NCI-H774 (cell line): Measurements from ENCODE around the gene ABCD1.
"Not testable (repeated sequence)": the region's sequence is repeated elsewhere in the genome, so short reads cannot be mapped to it uniquely, and the experiment has no call there.

Experiments
- DNase-seq: peaks from one replicate; lab custom pipeline; 2025; lab: John Stamatoyannopoulos, UW

The ABCD1 gene

GRCh38 chrX:153724252-153725038 is at the start of gene ABCD1, which contains the start of gene BCAP31:
Gene ABCD1 (plus strand): TSS chrX:153724856. CDS start chrX:153725267, 411 bp downstream.
Gene BCAP31 (minus strand): TSS chrX:153724387. CDS start chrX:153723244, 1,143 bp downstream.
- DNase-seq = peak; percentile 94

GRCh38 chrX:153681175-153681574 is 43.5 kb upstream of the ABCD1 start:
- no peak for DNase-seq

GRCh38 chrX:153683486-153683885 is 41.2 kb upstream of the ABCD1 start:
- DNase-seq = not testable (repeated sequence)

GRCh38 chrX:153684467-153685155 is 40.0 kb upstream of the ABCD1 start:
- no peak for DNase-seq

GRCh38 chrX:153685156-153685536 is 39.5 kb upstream of the ABCD1 start:
- DNase-seq = no peak

- no peak for DNase-seq
Observed at GRCh38 chrX:153685751-153686696, 38.6 kb upstream of the ABCD1 start.

- DNase-seq = no peak
Observed at GRCh38 chrX:153686711-153687110, 37.9 kb upstream of the ABCD1 start.

GRCh38 chrX:153687121-153688039 is 37.3 kb upstream of the ABCD1 start, which contains the start of gene SLC6A8:
Gene SLC6A8 (plus strand): TSS chrX:153687926. CDS start chrX:153688575, 649 bp downstream.
- DNase-seq = peak; percentile 57

GRCh38 chrX:153688071-153688470 is 36.6 kb upstream of the ABCD1 start:
- DNase-seq = no peak

- no peak for DNase-seq
Observed at GRCh38 chrX:153688506-153688905, 36.1 kb upstream of the ABCD1 start.

GRCh38 chrX:153688911-153689590 is 35.6 kb upstream of the ABCD1 start:
- no peak for DNase-seq

- DNase-seq = no peak
Observed at GRCh38 chrX:153689654-153690465, 34.8 kb upstream of the ABCD1 start.

- DNase-seq = no peak
Observed at GRCh38 chrX:153690466-153690865, 34.2 kb upstream of the ABCD1 start.

- DNase-seq = not testable (repeated sequence)
Observed at GRCh38 chrX:153691032-153691827, 33.4 kb upstream of the ABCD1 start.

GRCh38 chrX:153692003-153692402 is 32.7 kb upstream of the ABCD1 start:
- no peak for DNase-seq

GRCh38 chrX:153692611-153693156 is 32.0 kb upstream of the ABCD1 start:
- no peak for DNase-seq

- no peak for DNase-seq
Observed at GRCh38 chrX:153693216-153694086, 31.2 kb upstream of the ABCD1 start.
